Erythroblast (primary cell): Measurements from ENCODE around the gene UBE2G2.

Experiments
- DNase-seq, 2 experiments: peaks; one replicate each; lab custom pipeline; 2025; lab: John Stamatoyannopoulos, UW
- GATA1 ChIP-seq: IDR thresholded peaks from 2 replicates; pipeline ENCODE4 v1.6.1; 2011; ENCODE audit warnings: low read depth, mild to moderate bottlenecking, control low read depth, low read length, moderate library complexity
- POLR2A ChIP-seq: IDR thresholded peaks from 2 replicates; pipeline ENCODE4 v1.6.1; 2011; ENCODE audit warnings: mild to moderate bottlenecking, low read length

Gene UBE2G2

GRCh38 chr21:44764319-44765230, 37.0 kb downstream of the UBE2G2 start:
- peak; percentile 14 to 36 for DNase-seq
- TF ChIP-seq POLR2A: no peak

- TF ChIP-seq GATA1: no peak
- no peak for TF ChIP-seq POLR2A
- DNase-seq: no peak
These were observed 37.9 kb downstream of the UBE2G2 start for GRCh38 chr21:44763451-44764318.

- TF ChIP-seq POLR2A (no peak), GATA1 (no peak)
- no peak for DNase-seq
These were observed 38.6 kb downstream of the UBE2G2 start for GRCh38 chr21:44763050-44763378.

GRCh38 chr21:44762221-44763049, 39.2 kb downstream of the UBE2G2 start:
- no peak for TF ChIP-seq GATA1
- TF ChIP-seq POLR2A: no peak
- DNase-seq: no peak

GRCh38 chr21:44761747-44762208, 39.8 kb downstream of the UBE2G2 start:
- no peak for TF ChIP-seq GATA1
- no peak for TF ChIP-seq POLR2A

GRCh38 chr21:44761011-44761729, 40.5 kb downstream of the UBE2G2 start:
- TF ChIP-seq GATA1 (no peak), POLR2A (no peak)
- DNase-seq: peak in 1 of 2 experiments; percentile 12

More at GRCh38 chr21:44761747-44762208, 39.8 kb downstream of the UBE2G2 start:
- no peak for DNase-seq

- no peak for DNase-seq
- TF ChIP-seq POLR2A (no peak), GATA1 (no peak)
These were observed 41.2 kb downstream of the UBE2G2 start for GRCh38 chr21:44760376-44760775.

- no peak for DNase-seq
- TF ChIP-seq POLR2A (no peak), GATA1 (no peak)
These were observed 41.9 kb downstream of the UBE2G2 start for GRCh38 chr21:44759628-44760285.

GRCh38 chr21:44758781-44759627, 42.6 kb downstream of the UBE2G2 start:
- no peak for TF ChIP-seq GATA1
- no peak for TF ChIP-seq POLR2A
- DNase-seq: no peak

- TF ChIP-seq POLR2A: no peak
- TF ChIP-seq GATA1: no peak
- DNase-seq: no peak
These were observed 43.5 kb downstream of the UBE2G2 start for GRCh38 chr21:44758141-44758561.

- TF ChIP-seq POLR2A (no peak), GATA1 (no peak)
These were observed 43.9 kb downstream of the UBE2G2 start for GRCh38 chr21:44757731-44758130.

More at GRCh38 chr21:44757731-44758130, 43.9 kb downstream of the UBE2G2 start:
- no peak for DNase-seq
